ENCODE data around the gene C11orf86. TPM values are rescaled to one million over a fixed set of nuclear protein-coding genes. Genes with fewer than 3 reads are reported as not detected.

The C11orf86 gene, protein sequence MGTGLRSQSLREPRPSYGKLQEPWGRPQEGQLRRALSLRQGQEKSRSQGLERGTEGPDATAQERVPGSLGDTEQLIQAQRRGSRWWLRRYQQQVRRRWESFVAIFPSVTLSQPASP
- not detected for total RNA-seq

DNA sequence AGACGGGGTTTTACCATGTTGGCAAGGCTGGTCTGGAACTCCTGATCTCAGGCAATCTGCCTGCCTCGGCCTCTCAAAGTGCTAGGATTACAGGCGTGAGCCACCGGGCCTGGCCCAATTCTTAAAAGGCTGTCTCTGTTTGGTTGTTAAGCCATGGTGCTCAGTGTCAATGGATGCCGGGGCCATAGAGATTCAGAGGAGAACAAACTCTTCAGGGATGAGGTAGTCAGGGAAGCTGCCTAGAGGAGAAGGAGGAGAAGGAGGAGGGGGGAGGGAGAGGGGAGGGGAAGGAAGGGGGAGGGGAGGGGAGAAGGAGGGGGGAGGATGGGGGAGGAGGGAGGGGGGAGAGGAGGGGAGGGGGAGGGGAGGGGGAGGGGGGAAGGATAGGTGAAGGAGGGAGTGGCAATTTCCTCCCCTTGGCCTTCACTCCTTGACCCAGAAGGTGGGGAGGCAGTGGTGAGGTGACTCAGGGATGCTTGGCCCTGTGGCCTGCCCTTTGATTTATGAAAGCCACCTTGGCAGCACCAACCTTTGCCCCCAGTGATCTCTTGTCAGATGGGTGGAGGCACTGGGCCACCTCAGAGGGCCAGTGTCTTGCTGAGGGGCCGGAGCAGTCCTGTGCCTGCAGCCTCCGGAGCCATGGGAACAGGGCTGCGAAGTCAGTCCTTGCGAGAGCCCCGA, at the start of gene C11orf86:
Gene C11orf86, plus strand, starts transcription at position 581 of the 681 bp plus-strand sequence. Its CDS starts 59 bp downstream, at position 640.

DNA sequence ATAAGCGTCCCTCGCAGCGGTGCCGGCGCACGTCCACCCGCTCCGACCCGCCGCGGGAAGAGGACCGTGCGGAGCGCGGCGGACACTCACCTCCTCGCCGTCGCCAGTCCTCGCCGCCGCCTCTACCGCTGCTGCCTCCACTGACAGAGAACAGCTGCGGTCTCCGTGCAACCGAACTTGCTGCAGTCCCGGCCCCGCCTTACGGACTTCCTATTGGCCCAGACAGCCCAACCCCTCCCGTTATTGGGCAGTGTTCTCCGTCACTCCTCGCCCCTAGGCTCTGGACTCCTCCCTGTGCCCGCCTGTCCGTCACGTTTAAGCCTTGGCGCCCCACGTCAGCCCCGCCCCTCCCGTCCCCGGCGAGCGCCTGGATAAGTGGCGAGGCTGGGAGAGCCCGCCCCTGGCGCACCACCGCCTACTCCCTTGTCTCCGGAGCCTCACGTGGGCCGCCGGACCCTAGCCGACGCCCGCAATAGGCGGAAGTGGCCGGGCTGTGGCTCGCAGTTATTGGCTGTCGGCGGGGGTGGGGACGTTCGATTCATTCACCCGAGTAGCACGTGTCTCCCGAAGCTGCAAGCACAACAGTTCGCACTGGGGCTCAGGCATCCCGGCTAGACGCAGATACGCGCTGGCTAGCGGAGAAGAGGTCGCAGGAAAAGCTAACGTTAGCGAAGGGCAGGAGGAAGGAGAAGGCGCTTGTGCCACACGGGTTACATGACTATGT, 16.7 kb upstream of the C11orf86 start, which contains the start of gene PC:
Gene PC, minus strand, starts transcription at position 152 of the 724 bp plus-strand sequence. CDS start 86,224 bp downstream, outside the sequence.

DNA sequence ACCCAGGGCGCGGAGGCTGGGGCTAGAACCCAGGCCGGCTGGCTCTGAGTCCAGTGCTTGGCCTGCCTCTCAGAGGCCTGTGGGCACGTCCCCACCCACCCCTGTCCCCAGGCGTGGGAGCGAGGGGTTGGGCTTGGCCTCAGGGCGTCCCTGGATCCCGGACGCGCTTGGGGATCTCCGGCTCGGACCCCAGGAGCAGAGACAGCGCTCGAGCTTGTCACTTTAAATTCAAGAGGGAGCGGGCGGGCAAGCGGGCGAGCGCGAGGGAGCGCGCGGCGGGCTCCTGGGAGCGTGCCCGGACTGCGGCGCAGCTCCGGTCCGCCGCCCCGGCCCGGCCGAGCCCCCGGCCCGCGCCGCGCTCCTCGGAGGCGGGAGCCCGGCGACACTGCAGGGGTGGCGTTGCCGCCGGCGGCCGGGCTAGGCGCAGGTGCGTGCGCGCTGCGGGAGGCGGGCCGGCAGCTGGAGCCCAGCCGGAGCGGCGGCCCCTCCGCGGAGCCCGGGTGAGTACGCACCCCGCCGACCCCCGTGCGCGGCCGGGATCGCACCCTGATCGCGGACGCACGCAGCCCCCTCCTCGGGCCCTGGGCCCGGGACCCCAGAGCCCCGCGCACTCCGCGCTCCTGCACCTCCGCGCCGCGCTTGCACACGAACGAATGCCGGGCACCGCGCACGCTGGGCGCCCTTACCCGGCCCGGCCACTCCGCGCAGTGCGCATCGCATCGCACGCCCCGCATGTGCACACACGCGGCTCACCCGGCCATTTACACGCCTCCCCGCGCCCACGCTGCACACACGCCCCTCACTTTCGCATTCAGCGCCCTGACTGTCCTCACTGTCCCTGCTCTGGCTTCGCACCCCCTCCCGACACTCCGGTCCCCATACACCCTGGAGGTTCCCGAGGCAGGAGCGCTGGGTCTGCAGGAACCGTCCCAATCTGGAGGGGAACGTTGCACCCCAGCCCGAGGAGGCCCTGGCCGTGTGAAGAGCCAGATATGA, 48.2 kb downstream of the C11orf86 start, which contains the start of gene SYT12:
Gene SYT12, plus strand, starts transcription at position 174 of the 996 bp plus-strand sequence. CDS start 7,011 bp downstream, outside the sequence.

Small RNAs within 50 kb of the gene (small RNA-seq; reads per million reads assigned to genes)
- gene MIR3163 = 1.1 reads per million in 2 donors

Other genes with a start within 250 kb of the C11orf86 start
- gene SPTBN2, start 246.1 kb upstream of the C11orf86 start, total RNA-seq = 1 to 10 TPM; 6.5 to 9.0 TPM
- gene RCE1, start 131.9 kb upstream of the C11orf86 start, total RNA-seq = 10 to 100 TPM; 12.7 to 18.3 TPM
- gene LRFN4, start 118.2 kb upstream of the C11orf86 start, total RNA-seq = 10 to 100 TPM; 17.2 to 19.3 TPM
- gene PC, start 16.9 kb upstream of the C11orf86 start, total RNA-seq = 10 to 100 TPM; 29.6 to 46.1 TPM
- not detected for gene SYT12, start 47.8 kb downstream of the C11orf86 start, total RNA-seq
- gene RHOD, start 81.5 kb downstream of the C11orf86 start, total RNA-seq = 1 to 10 TPM; 2.3 to 4.1 TPM
- 10 to 100 TPM; 36.1 to 36.6 TPM for gene KDM2A, start 144.0 kb downstream of the C11orf86 start, total RNA-seq